Stimulated activated CD4-positive, alpha-beta T cell treated with anti-CD3 and anti-CD28 coated beads, Interleukin-1b, Interleukin-23, amount 100 ng/mL, for 4 hours (primary cell): ENCODE measurements around the gene UXS1.

Source experiments
- DNase-seq, 2 donors: peaks; one replicate each; pipeline ENCODE4 v3.0.0-alpha.2; 2020; ENCODE audit warnings: low read depth in 2 of 2

Gene UXS1

GRCh38 chr2:106113361-106113966 lies 80.6 kb downstream of the UXS1 start:
- DNase-seq: no peak

GRCh38 chr2:106111882-106112571 lies 82.1 kb downstream of the UXS1 start:
- no peak for DNase-seq

- DNase-seq: no peak
These were observed 84.3 kb downstream of the UXS1 start for GRCh38 chr2:106109675-106110424.

- no peak for DNase-seq
These were observed 85.3 kb downstream of the UXS1 start for GRCh38 chr2:106108791-106109190.

GRCh38 chr2:106108351-106108750 lies 85.8 kb downstream of the UXS1 start:
- DNase-seq: no peak

- DNase-seq: peak; percentile 36 to 37
These were observed 86.5 kb downstream of the UXS1 start for GRCh38 chr2:106107509-106108131.

- DNase-seq: no peak
These were observed 87.2 kb downstream of the UXS1 start for GRCh38 chr2:106106622-106107508.

GRCh38 chr2:106105151-106105922 lies 88.8 kb downstream of the UXS1 start:
- no peak for DNase-seq

- DNase-seq: peak; percentile 27 to 60
These were observed 89.6 kb downstream of the UXS1 start for GRCh38 chr2:106104332-106105062.

GRCh38 chr2:106099691-106100090 lies 94.4 kb downstream of the UXS1 start:
- no peak for DNase-seq

GRCh38 chr2:106098664-106099063 lies 95.4 kb downstream of the UXS1 start:
- no peak for DNase-seq

- no peak for DNase-seq
These were observed 96.0 kb downstream of the UXS1 start for GRCh38 chr2:106098081-106098480.

GRCh38 chr2:106097038-106098000 lies 96.8 kb downstream of the UXS1 start:
- no peak for DNase-seq

GRCh38 chr2:106096299-106097037 lies 97.6 kb downstream of the UXS1 start:
- DNase-seq: no peak

GRCh38 chr2:106095478-106096298 lies 98.4 kb downstream of the UXS1 start:
- DNase-seq: peak; percentile 50 to 60

- DNase-seq: peak; percentile 21 to 35
These were observed 99.8 kb downstream of the UXS1 start for GRCh38 chr2:106094131-106094841.
